HepG2 (cell line): ENCODE data around the gene PSMA3. TPM values are rescaled to one million over a fixed set of nuclear protein-coding genes. Genes with fewer than 3 reads are reported as not detected.

Experiments
- CEBPG ChIP-seq: IDR thresholded peaks from 2 replicates; pipeline ENCODE4 v1.6.1; 2016
- DMAP1 ChIP-seq: IDR thresholded peaks from 2 replicates; pipeline ENCODE4 v1.6.1; 2016
- EHMT2 ChIP-seq: fragments of 200-600 bp; sonication (generic); IDR thresholded peaks from 2 replicates; pipeline ENCODE4 v1.7.0; 2017; ENCODE audit warnings: antibody characterized with exemption, low read depth, low read length, borderline replicate concordance
- ELF1 ChIP-seq: sonication (generic); formaldehyde crosslinking; IDR thresholded peaks from 2 replicates; pipeline ENCODE4 v1.4.0; 2020; ENCODE audit warnings: missing genetic modification reagents
- MAZ ChIP-seq, 2 experiments: sonication (generic) in 1 of 2; formaldehyde crosslinking in 1 of 2; IDR thresholded peaks; 2 replicates each; pipeline versions ENCODE4 v1.5.0 to v1.6.1; 2012 to 2020; ENCODE audit warnings: low read depth in 2 of 2, mild to moderate bottlenecking in 2 of 2, borderline replicate concordance in 1 of 2, improper control_type of control experiment in 1 of 2, low read length in 1 of 2, missing genetic modification reagents in 1 of 2, moderate library complexity in 1 of 2
- MED1 ChIP-seq: sonication (generic); formaldehyde crosslinking; IDR thresholded peaks from 2 replicates; pipeline ENCODE4 v1.4.0; 2020; ENCODE audit warnings: missing genetic modification reagents
- MXD4 ChIP-seq: IDR thresholded peaks from 2 replicates; pipeline ENCODE4 v1.6.1; 2016; ENCODE audit warnings: mild to moderate bottlenecking, missing biosample characterization, missing genetic modification reagents
- PAWR ChIP-seq: sonication (generic); formaldehyde crosslinking; IDR thresholded peaks from 2 replicates; pipeline ENCODE4 v1.4.0; 2020; ENCODE audit warnings: missing genetic modification reagents, mild to moderate bottlenecking, borderline replicate concordance
- PHB2 ChIP-seq: fragments of 450-650 bp; IDR thresholded peaks from 2 replicates; pipeline ENCODE4 v1.6.1; 2018; ENCODE audit not compliant: partially characterized antibody
- SMYD3 ChIP-seq: sonication (generic); formaldehyde crosslinking; IDR thresholded peaks from 2 replicates; pipeline ENCODE4 v1.8.1; 2023; ENCODE audit warnings: mild to moderate bottlenecking, missing genetic modification reagents
- YEATS2 ChIP-seq: sonication (generic); formaldehyde crosslinking; IDR thresholded peaks from 2 replicates; pipeline ENCODE4 v1.4.0; 2020; ENCODE audit warnings: missing genetic modification reagents, borderline replicate concordance
- ZFX ChIP-seq: sonication (generic); formaldehyde crosslinking; IDR thresholded peaks from 2 replicates; pipeline ENCODE4 v1.4.0; 2020; ENCODE audit warnings: mild to moderate bottlenecking, low read depth, missing genetic modification reagents, moderate library complexity
- ZKSCAN8 ChIP-seq: IDR thresholded peaks from 2 replicates; pipeline ENCODE4 v1.6.1; 2016; ENCODE audit warnings: borderline replicate concordance, missing genetic modification reagents, missing compliant biosample characterization
- ZNF143 ChIP-seq: sonication (generic); formaldehyde crosslinking; IDR thresholded peaks from 2 replicates; pipeline ENCODE4 v1.4.0; 2020; ENCODE audit warnings: missing genetic modification reagents
- ZNF615 ChIP-seq: sonication (generic); formaldehyde crosslinking; IDR thresholded peaks from 2 replicates; pipeline ENCODE4 v1.5.0; 2020; ENCODE audit warnings: mild to moderate bottlenecking, missing genetic modification reagents, borderline replicate concordance
- ZSCAN20 ChIP-seq: sonication (generic); formaldehyde crosslinking; IDR thresholded peaks from 2 replicates; pipeline ENCODE4 v1.4.0; 2020; ENCODE audit warnings: missing genetic modification reagents, mild to moderate bottlenecking, borderline replicate concordance
- polyA plus RNA-seq, 8 experiments: library from polyadenylated mRNA; depleted of rRNA in 3 of 8; stranded (reverse) in 7 of 8; unstranded in 1 of 8; fragments of >200 nt; fragmentation: Illumina TruSeq in 4 of 8; extraction: Trizol in 4 of 8; gene quantifications; 2 replicates each; pipeline versions ENCODE4 v1.2.1 to v1.2.3, GENCODE V29; 2011 to 2016; ENCODE audit warnings: low read depth in 4 of 8, missing spikeins in 1 of 8, mixed read lengths in 1 of 8; ENCODE audit not compliant: insufficient read depth in 1 of 8
- total RNA-seq, 5 experiments: library from RNA; depleted of rRNA; stranded (reverse); fragments of >200 nt; fragmentation: Illumina TruSeq; extraction: Trizol; gene quantifications; 2 replicates each; pipeline ENCODE4 v1.2.3, GENCODE V29; 2016; ENCODE audit warnings: low read depth in 1 of 5
- TF ChIP-seq, protein P1 (sequence below): sonication (generic); formaldehyde crosslinking; IDR thresholded peaks from 2 replicates; pipeline ENCODE4 v1.4.0; 2020; ENCODE audit warnings: mild to moderate bottlenecking, missing genetic modification reagents
- TF ChIP-seq, protein P2 (sequence below): IDR thresholded peaks from 2 replicates; pipeline ENCODE4 v1.4.0; 2020; ENCODE audit warnings: mild to moderate bottlenecking, missing genetic modification reagents
- TF ChIP-seq, protein P3 (sequence below): sonication (generic); formaldehyde crosslinking; IDR thresholded peaks from 2 replicates; pipeline ENCODE4 v1.5.1; 2020; ENCODE audit warnings: missing genetic modification reagents, mild to moderate bottlenecking, borderline replicate concordance
- TF ChIP-seq, protein P4 (sequence below): IDR thresholded peaks from 2 replicates; pipeline ENCODE4 v1.6.1; 2012; ENCODE audit warnings: low read depth, low read length, improper control_type of control experiment
- TF ChIP-seq, protein P5 (sequence below): sonication (generic); formaldehyde crosslinking; IDR thresholded peaks from 2 replicates; pipeline ENCODE4 v1.4.0; 2020; ENCODE audit warnings: missing genetic modification reagents

The PSMA3 gene
- total and polyA plus RNA-seq, 2 of the 13 experiments (the other 11 are each of a cell fraction or from before 2014, with no cell fraction given) = 232 to 275 TPM

DNA sequence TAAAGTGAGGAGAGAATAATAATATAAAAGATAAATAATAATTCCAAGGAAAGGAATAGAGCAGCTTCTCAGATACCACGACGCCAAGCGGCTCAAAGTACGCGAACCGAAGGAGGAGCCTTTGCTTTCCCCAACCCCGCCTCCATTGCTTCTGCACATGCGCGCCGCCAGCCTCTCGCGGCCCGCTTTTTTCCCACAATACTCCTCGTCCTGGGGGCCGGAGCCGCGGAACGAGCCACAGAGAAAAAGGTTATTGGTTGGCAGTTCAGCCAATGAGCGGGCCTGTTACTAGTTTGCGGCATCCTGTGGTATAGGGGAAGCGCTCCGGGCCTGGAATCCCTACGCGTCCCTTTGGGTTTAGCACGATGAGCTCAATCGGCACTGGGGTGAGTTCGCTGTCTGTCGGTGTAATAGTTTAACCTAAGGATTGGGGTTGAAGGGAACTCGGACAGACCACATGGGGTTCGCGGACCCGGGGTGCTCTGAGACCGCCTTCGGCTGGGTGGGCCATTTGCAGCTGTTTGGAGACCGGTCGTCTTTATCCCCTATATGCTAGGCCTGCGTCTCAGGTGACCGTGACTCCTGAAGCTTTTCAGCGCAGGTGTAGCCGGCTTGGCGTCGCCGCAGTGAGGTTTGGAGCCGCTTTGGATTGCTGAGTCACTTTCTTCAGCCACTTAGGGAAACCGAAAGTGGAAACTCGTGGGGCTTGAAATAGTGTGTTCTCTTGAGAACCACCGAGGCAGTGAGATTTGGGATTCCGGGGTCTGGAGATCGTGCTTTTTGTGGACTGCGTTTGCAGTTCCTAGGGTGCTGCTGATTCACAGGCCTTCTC is at the start of gene PSMA3 (continued):
- TF ChIP-seq ZNF615 (CRISPR knock-in tag) (0 out of 2 replicates have a peak, but pooled peaks have one; percentile 37), MXD4 (peak; percentile 53; the same call in 1 of the 2 replicates), DMAP1 (peak; percentile 79), PAWR (CRISPR knock-in tag) (no peak), MED1 (CRISPR knock-in tag) (no peak), ZNF143 (CRISPR knock-in tag) (peak; percentile 88), MAZ (IDR thresholded peaks at IDR 0.05; ENCODE audit: borderline replicate concordance, low read depth, low read length) (0 out of 2 replicates have a peak, but pooled peaks have one; percentile 42), MAZ (CRISPR knock-in tag; IDR thresholded peaks at IDR 0.05; ENCODE audit: low read depth) (no peak; the same call in 1 of the 2 replicates), ZSCAN20 (CRISPR knock-in tag) (peak; percentile 16; the same call in 1 of the 2 replicates), ELF1 (peak; percentile 74), EHMT2 (no peak), YEATS2 (peak; percentile 89; the same call in 1 of the 2 replicates), ZKSCAN8 (no peak), ZFX (CRISPR knock-in tag) (peak; percentile 96), SMYD3 (peak; percentile 46), PHB2 (no peak), CEBPG (no peak)
- TF ChIP-seq, protein P1, sequence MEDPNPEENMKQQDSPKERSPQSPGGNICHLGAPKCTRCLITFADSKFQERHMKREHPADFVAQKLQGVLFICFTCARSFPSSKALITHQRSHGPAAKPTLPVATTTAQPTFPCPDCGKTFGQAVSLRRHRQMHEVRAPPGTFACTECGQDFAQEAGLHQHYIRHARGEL (CRISPR knock-in tag) = no peak
- TF ChIP-seq, protein P2, sequence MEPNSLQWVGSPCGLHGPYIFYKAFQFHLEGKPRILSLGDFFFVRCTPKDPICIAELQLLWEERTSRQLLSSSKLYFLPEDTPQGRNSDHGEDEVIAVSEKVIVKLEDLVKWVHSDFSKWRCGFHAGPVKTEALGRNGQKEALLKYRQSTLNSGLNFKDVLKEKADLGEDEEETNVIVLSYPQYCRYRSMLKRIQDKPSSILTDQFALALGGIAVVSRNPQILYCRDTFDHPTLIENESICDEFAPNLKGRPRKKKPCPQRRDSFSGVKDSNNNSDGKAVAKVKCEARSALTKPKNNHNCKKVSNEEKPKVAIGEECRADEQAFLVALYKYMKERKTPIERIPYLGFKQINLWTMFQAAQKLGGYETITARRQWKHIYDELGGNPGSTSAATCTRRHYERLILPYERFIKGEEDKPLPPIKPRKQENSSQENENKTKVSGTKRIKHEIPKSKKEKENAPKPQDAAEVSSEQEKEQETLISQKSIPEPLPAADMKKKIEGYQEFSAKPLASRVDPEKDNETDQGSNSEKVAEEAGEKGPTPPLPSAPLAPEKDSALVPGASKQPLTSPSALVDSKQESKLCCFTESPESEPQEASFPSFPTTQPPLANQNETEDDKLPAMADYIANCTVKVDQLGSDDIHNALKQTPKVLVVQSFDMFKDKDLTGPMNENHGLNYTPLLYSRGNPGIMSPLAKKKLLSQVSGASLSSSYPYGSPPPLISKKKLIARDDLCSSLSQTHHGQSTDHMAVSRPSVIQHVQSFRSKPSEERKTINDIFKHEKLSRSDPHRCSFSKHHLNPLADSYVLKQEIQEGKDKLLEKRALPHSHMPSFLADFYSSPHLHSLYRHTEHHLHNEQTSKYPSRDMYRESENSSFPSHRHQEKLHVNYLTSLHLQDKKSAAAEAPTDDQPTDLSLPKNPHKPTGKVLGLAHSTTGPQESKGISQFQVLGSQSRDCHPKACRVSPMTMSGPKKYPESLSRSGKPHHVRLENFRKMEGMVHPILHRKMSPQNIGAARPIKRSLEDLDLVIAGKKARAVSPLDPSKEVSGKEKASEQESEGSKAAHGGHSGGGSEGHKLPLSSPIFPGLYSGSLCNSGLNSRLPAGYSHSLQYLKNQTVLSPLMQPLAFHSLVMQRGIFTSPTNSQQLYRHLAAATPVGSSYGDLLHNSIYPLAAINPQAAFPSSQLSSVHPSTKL (CRISPR knock-in tag) = peak; percentile 24; the same call in 1 of the 2 replicates
- TF ChIP-seq, protein P3, sequence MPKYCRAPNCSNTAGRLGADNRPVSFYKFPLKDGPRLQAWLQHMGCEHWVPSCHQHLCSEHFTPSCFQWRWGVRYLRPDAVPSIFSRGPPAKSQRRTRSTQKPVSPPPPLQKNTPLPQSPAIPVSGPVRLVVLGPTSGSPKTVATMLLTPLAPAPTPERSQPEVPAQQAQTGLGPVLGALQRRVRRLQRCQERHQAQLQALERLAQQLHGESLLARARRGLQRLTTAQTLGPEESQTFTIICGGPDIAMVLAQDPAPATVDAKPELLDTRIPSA (CRISPR knock-in tag) = peak; percentile 91; the same call in 1 of the 2 replicates
- TF ChIP-seq, protein P4, sequence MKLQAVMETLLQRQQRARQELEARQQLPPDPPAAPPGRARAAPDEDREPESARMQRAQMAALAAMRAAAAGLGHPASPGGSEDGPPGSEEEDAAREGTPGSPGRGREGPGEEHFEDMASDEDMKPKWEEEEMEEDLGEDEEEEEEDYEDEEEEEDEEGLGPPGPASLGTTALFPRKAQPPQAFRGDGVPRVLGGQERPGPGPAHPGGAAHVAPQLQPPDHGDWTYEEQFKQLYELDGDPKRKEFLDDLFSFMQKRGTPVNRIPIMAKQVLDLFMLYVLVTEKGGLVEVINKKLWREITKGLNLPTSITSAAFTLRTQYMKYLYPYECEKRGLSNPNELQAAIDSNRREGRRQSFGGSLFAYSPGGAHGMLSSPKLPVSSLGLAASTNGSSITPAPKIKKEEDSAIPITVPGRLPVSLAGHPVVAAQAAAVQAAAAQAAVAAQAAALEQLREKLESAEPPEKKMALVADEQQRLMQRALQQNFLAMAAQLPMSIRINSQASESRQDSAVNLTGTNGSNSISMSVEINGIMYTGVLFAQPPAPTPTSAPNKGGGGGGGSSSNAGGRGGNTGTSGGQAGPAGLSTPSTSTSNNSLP = peak; percentile 14; the same call in 1 of the 2 replicates
- TF ChIP-seq, protein P5, sequence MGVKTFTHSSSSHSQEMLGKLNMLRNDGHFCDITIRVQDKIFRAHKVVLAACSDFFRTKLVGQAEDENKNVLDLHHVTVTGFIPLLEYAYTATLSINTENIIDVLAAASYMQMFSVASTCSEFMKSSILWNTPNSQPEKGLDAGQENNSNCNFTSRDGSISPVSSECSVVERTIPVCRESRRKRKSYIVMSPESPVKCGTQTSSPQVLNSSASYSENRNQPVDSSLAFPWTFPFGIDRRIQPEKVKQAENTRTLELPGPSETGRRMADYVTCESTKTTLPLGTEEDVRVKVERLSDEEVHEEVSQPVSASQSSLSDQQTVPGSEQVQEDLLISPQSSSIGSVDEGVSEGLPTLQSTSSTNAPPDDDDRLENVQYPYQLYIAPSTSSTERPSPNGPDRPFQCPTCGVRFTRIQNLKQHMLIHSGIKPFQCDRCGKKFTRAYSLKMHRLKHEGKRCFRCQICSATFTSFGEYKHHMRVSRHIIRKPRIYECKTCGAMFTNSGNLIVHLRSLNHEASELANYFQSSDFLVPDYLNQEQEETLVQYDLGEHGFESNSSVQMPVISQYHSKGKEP (CRISPR knock-in tag) = no peak
